ENCODE data around the gene HMGB2. TPM values are rescaled to one million over a fixed set of nuclear protein-coding genes. Genes with fewer than 3 reads are reported as not detected.

HMGB2 gene
- total RNA-seq, 1 experiment from 2014 or later = 278 TPM

DNA sequence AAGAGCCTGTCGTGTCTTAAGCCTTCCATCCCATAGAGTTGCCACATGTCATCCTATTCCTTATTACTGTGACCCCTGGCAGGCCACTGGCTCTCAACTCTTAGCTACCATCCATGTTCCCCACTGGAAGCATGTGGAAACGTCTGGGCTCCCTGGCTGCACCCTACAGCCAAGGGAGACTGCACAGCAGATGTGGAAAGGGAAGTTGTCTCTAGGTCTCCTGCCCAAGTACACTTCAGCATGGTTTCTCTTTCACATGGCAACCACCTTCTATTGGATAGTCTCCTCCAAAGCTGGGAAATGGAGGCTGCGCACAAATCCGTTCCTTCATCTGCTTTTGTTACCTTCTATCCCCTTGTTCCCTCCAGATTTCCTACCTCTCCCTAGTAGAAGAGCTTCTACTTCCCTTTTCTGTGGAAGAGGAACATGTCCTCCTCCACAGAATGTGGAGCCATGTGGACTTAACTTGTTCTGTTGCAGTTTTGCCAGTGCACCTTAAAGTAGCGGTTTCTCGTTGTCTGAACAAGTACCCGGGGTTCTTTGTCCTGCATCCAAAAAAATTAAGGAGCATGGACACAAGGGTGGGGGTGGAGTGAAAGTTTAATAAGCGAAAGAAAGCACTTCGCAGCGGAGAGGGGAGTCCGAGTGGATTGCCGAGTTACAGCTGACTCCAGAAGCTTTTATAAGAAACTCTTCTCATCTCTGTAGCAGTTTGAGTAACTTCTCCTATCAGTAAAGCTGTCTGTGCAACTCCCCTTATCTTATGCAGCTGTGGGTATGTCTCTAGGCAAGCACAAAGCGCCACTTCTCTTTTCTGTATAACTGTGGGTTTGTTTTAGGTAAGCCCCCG lies 52.5 kb downstream of the HMGB2 start:
- Histone ChIP-seq H2AFZ (ENCODE audit: low read length) (no peak overlapping the region), H3T11ph (ENCODE audit: low read length) (no peak overlapping the region), H2BK15ac (ENCODE audit: low read depth, low read length) (no peak overlapping the region), H3K14ac (ENCODE audit: insufficient read depth, low read length) (no peak overlapping the region), H3K4me2 (ENCODE audit: insufficient read depth, insufficient read length, low read length) (no peak overlapping the region), H4K20me1 (ENCODE audit: control insufficient read depth, insufficient read depth, insufficient read length) (no peaks in the 10 kb centered on the region), H3K4me1 (ENCODE audit: insufficient read depth, low read length) (no peaks in the 10 kb centered on the region), H3K23me2 (ENCODE audit: insufficient read length, low read depth, low read length, poor library complexity, severe bottlenecking) (no peaks in the 10 kb centered on the region), H3K18ac (ENCODE audit: insufficient read length, low read depth, low read length) (no peak overlapping the region), H3K56ac (ENCODE audit: insufficient read length, low read depth, low read length) (no peak overlapping the region), H2BK5ac (ENCODE audit: insufficient read length, low read length) (no peak overlapping the region), H2BK20ac (ENCODE audit: low read depth, low read length, poor library complexity, severe bottlenecking) (no peak overlapping the region), H3K79me1 (ENCODE audit: insufficient read depth, low read depth, low read length, poor library complexity, severe bottlenecking) (no peaks in the 10 kb centered on the region), H3K4ac (ENCODE audit: low read depth, low read length) (no peak overlapping the region), H3K9ac (ENCODE audit: extremely low read depth, insufficient read length, low read length) (no peak overlapping the region), H4K91ac (ENCODE audit: insufficient read length, low read depth, low read length) (no peak overlapping the region), H3K23ac (ENCODE audit: insufficient read length, low read depth, low read length) (no peak overlapping the region), H2AK5ac (ENCODE audit: insufficient read length, low read length) (no peak overlapping the region), H3K27ac (ENCODE audit: insufficient read length, low read depth, low read length) (no peak overlapping the region), H3K9me3 (ENCODE audit: control insufficient read depth, low read depth, low read length) (peaks cover 17% of the 10 kb centered on the region), H2BK12ac (ENCODE audit: insufficient read length, low read depth, low read length) (no peak overlapping the region), H4K5ac (ENCODE audit: insufficient read length, low read depth, low read length) (no peak overlapping the region), H2BK120ac (ENCODE audit: low read depth, low read length, poor library complexity, severe bottlenecking) (no peak overlapping the region), H3K27me3 (ENCODE audit: insufficient read depth, low read length) (no peaks in the 10 kb centered on the region), H4K8ac (replicated peaks; ENCODE audit: insufficient read length, low read depth, low read length) (no peak overlapping the region), H3K79me2 (ENCODE audit: insufficient read depth, low read length) (no peaks in the 10 kb centered on the region)
- H3K9me3 Mint-ChIP-seq = peaks cover 15 to 18% of the 10 kb centered on the region in 2 experiments
- no peak overlapping the region for H3K27ac Mint-ChIP-seq
- peaks cover 0 to 5% of the 10 kb centered on the region in 2 experiments; a peak in 1 of 4 replicates for H3K4me1 Mint-ChIP-seq
- DNase-seq = no peak
- no CpG with 5 or more reads among the region's 14 CpGs for whole genome bisulfite sequencing (ENCODE audit: extremely low coverage, insufficient read length, low lambda C conversion rate)
- no peaks in the 10 kb centered on the region for H3K27me3 Mint-ChIP-seq (ENCODE audit: low read depth)
- no peak overlapping the region for H3K4me3 Mint-ChIP-seq
- peaks cover 31 to 40% (median 33%) of the 10 kb centered on the region in 3 experiments for H3K36me3 Mint-ChIP-seq (ENCODE audit: insufficient read depth in 1 of 3, low read depth in 3 of 3)
- TF ChIP-seq, protein P1, sequence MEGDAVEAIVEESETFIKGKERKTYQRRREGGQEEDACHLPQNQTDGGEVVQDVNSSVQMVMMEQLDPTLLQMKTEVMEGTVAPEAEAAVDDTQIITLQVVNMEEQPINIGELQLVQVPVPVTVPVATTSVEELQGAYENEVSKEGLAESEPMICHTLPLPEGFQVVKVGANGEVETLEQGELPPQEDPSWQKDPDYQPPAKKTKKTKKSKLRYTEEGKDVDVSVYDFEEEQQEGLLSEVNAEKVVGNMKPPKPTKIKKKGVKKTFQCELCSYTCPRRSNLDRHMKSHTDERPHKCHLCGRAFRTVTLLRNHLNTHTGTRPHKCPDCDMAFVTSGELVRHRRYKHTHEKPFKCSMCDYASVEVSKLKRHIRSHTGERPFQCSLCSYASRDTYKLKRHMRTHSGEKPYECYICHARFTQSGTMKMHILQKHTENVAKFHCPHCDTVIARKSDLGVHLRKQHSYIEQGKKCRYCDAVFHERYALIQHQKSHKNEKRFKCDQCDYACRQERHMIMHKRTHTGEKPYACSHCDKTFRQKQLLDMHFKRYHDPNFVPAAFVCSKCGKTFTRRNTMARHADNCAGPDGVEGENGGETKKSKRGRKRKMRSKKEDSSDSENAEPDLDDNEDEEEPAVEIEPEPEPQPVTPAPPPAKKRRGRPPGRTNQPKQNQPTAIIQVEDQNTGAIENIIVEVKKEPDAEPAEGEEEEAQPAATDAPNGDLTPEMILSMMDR (conservative IDR thresholded peaks at IDR 0.05) = no peak

Other genes starting within 250 kb of the HMGB2 start
- gene GALNT7, start 165.5 kb downstream of the HMGB2 start, total RNA-seq (2021) = 55.3 and 57.3 TPM in 2 replicates
- 13.5 and 14.7 TPM in 2 replicates for gene SAP30, start 36.6 kb upstream of the HMGB2 start, total RNA-seq (2021)
- not detected in 2 replicates for gene SCRG1, start 64.8 kb upstream of the HMGB2 start, total RNA-seq (2021)
- gene HAND2, start 195.9 kb upstream of the HMGB2 start, total RNA-seq (2021) = not detected in 2 replicates

Measured in H9 (cell line).